Measurements from ENCODE around the gene SYTL2.

GRCh38 chr11:85854212-85854556 is 43.2 kb upstream of the SYTL2 start:
- TF ChIP-seq YY1 (IDR thresholded peaks at IDR 0.05) (no peak), RAD21 (IDR thresholded peaks at IDR 0.05) (no peak), CTCF (IDR thresholded peaks at IDR 0.05; ENCODE audit: low read depth, low read length, missing input control) (no peak), RXRA (IDR thresholded peaks at IDR 0.05) (no peak), JUND (IDR thresholded peaks at IDR 0.05) (no peak), MAX (IDR thresholded peaks at IDR 0.05) (no peak), ZBTB33 (IDR thresholded peaks at IDR 0.05) (no peak), GABPA (IDR thresholded peaks at IDR 0.05 in 1 of 2, conservative IDR thresholded peaks at IDR 0.05 in 1 of 2) (no peak), EGR1 (IDR thresholded peaks at IDR 0.05; ENCODE audit: low read depth in 2 of 2) (no peak), REST (IDR thresholded peaks at IDR 0.05) (no peak), TAF1 (conservative IDR thresholded peaks at IDR 0.05) (no peak), ATF3 (IDR thresholded peaks at IDR 0.05) (no peak)

All from liver (tissue), 3 donors.